Upper lobe of right lung (tissue), 1 donor: Measurements from ENCODE around the gene STK32C. TPM values are rescaled to one million over a fixed set of nuclear protein-coding genes. Genes with fewer than 3 reads are reported as not detected.
"Not testable (repeated sequence)": the region's sequence is repeated elsewhere in the genome, so short reads cannot be mapped to it uniquely, and the experiment has no call there.

Experiments used
- ATAC-seq: fragments of 200-7000 bp; cut with Tn5 transposase; one replicate; pipeline ENCODE4 v1.9.1; 2020; ENCODE audit warnings: mild to moderate bottlenecking, moderate library complexity
- DNase-seq: peaks from one replicate; pipeline ENCODE4 v3.0.0-alpha.2; 2020
- H3K27ac ChIP-seq: fragments of 200-600 bp; one replicate; pipeline ENCODE4 v1.8.0; 2022
- H3K27me3 ChIP-seq: fragments of 200-600 bp; one replicate; pipeline ENCODE4 v1.8.0; 2022; ENCODE audit warnings: mild to moderate bottlenecking
- H3K36me3 ChIP-seq: fragments of 200-600 bp; one replicate; pipeline ENCODE4 v1.8.0; 2022
- H3K4me1 ChIP-seq: fragments of 200-600 bp; one replicate; pipeline ENCODE4 v1.8.0; 2022
- H3K4me3 ChIP-seq: fragments of 200-600 bp; one replicate; pipeline ENCODE4 v1.8.0; 2022; ENCODE audit warnings: mild to moderate bottlenecking
- H3K9me3 ChIP-seq: fragments of 200-600 bp; one replicate; pipeline ENCODE4 v1.8.0; 2022
- CTCF ChIP-seq: fragments of 200-600 bp; IDR thresholded peaks from one replicate; pipeline ENCODE4 v1.8.0; 2022; ENCODE audit warnings: antibody characterized with exemption
- intact Hi-C: fragments of 100-400 bp; cut with DNase I; formaldehyde crosslinking; loops from one replicate; pipeline ENCODE4 v1.11.0; 2022
- total RNA-seq: library from RNA; stranded (reverse); fragmentation: NEBNext Ultra II Directional; extraction: Animal tissue kit (Norgen Biotek cat#: 25700); gene quantifications from one replicate; pipeline ENCODE4 v1.2.1, GENCODE V29; 2021
- donor health status: DM: no; HTN: yes; CAD: no; lungs with severe emphysema.

The STK32C gene
- total RNA-seq, 1 donor from 2014 or later: 13.2 TPM

- Histone ChIP-seq H3K4me1 (no peaks in the 10 kb centered on the region), H3K36me3 (peaks cover 8% of the 10 kb centered on the region), H3K27me3 (no peaks in the 10 kb centered on the region), H3K27ac (no peak overlapping the region), H3K4me3 (no peak overlapping the region), H3K9me3 (no peaks in the 10 kb centered on the region)
- intact Hi-C loops: no loop called here
- no peak for DNase-seq
- no peak for TF ChIP-seq CTCF
- no peak for ATAC-seq
Observed at GRCh38 chr10:132342553-132342952, 34.8 kb upstream of the STK32C start.

- DNase-seq (no peak), ATAC-seq (no peak)
- Histone ChIP-seq H3K36me3 (peaks cover 8% of the 10 kb centered on the region), H3K9me3 (no peaks in the 10 kb centered on the region), H3K4me3 (no peak overlapping the region), H3K4me1 (no peaks in the 10 kb centered on the region), H3K27me3 (no peaks in the 10 kb centered on the region), H3K27ac (no peak overlapping the region)
- intact Hi-C loops: no loop called here
- no peak for TF ChIP-seq CTCF
Observed at GRCh38 chr10:132341781-132342180, 34.0 kb upstream of the STK32C start.

- intact Hi-C loops: no loop called here
- H3K27ac ChIP-seq: no peak overlapping the region
- ATAC-seq: no peak
- H3K36me3 ChIP-seq: peaks cover 8% of the 10 kb centered on the region
- H3K9me3 ChIP-seq: no peaks in the 10 kb centered on the region
- DNase-seq: no peak
- H3K4me1 ChIP-seq: peaks cover 8% of the 10 kb centered on the region
- no peak for TF ChIP-seq CTCF
- H3K4me3 ChIP-seq: no peak overlapping the region
- no peaks in the 10 kb centered on the region for H3K27me3 ChIP-seq
Observed at GRCh38 chr10:132341017-132341416, 33.3 kb upstream of the STK32C start.

GRCh38 chr10:132339276-132339675, 31.5 kb upstream of the STK32C start:
- H3K4me3 ChIP-seq: no peak overlapping the region
- no peak overlapping the region for H3K27ac ChIP-seq
- H3K9me3 ChIP-seq: no peaks in the 10 kb centered on the region
- no peak for ATAC-seq
- intact Hi-C loops: no loop called here
- peaks cover under 1% of the 10 kb centered on the region for H3K36me3 ChIP-seq
- no peaks in the 10 kb centered on the region for H3K27me3 ChIP-seq
- no peak for TF ChIP-seq CTCF
- H3K4me1 ChIP-seq: peaks cover 10% of the 10 kb centered on the region
- no peak for DNase-seq

- ATAC-seq: no peak
- Histone ChIP-seq H3K27me3 (no peaks in the 10 kb centered on the region), H3K4me1 (peaks cover 10% of the 10 kb centered on the region), H3K4me3 (no peak overlapping the region), H3K9me3 (no peaks in the 10 kb centered on the region), H3K27ac (no peak overlapping the region), H3K36me3 (no peaks in the 10 kb centered on the region)
- TF ChIP-seq CTCF: no peak
- DNase-seq: no peak
- intact Hi-C loops: no loop called here
Observed at GRCh38 chr10:132338876-132339275, 31.1 kb upstream of the STK32C start.

- H3K27me3 ChIP-seq, DNase-seq, ATAC-seq, intact Hi-C loops, H3K9me3 ChIP-seq, H3K36me3 ChIP-seq: not testable (repeated sequence)
- Histone ChIP-seq H3K27ac (peak overlapping the region; percentile 88), H3K4me3 (peak overlapping the region; percentile 56), H3K4me1 (peaks cover 12% of the 10 kb centered on the region)
Observed at GRCh38 chr10:132337854-132338253, 30.1 kb upstream of the STK32C start.
